Measurements from ENCODE around the gene SETD7.

DNA sequence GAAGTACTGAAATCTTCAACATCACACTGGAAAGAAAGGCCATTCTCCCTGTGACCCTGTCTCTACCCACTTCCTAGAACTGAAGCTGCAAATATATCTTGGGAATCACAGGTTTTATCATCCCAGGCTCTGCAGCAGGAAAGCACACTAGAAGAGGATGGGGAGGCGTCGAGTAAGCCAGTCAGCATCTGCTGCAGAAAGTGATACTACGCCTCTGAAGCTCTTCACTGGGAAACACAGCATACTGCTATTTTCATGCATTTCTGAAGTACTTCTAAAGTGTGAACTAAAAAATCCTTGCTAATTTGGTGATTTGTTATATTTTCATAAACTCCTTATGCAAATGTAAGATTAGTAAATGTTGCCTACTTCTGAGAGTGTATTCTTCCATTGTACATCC, 73.0 kb downstream of the SETD7 start:
- no peak for TF ChIP-seq MYC (IDR thresholded peaks at IDR 0.05; ENCODE audit: low read depth, low read length)
- no peak for TF ChIP-seq POLR2AphosphoS5 (IDR thresholded peaks at IDR 0.05; ENCODE audit: insufficient read depth, low read depth, low read length)
- TF ChIP-seq, protein P1, sequence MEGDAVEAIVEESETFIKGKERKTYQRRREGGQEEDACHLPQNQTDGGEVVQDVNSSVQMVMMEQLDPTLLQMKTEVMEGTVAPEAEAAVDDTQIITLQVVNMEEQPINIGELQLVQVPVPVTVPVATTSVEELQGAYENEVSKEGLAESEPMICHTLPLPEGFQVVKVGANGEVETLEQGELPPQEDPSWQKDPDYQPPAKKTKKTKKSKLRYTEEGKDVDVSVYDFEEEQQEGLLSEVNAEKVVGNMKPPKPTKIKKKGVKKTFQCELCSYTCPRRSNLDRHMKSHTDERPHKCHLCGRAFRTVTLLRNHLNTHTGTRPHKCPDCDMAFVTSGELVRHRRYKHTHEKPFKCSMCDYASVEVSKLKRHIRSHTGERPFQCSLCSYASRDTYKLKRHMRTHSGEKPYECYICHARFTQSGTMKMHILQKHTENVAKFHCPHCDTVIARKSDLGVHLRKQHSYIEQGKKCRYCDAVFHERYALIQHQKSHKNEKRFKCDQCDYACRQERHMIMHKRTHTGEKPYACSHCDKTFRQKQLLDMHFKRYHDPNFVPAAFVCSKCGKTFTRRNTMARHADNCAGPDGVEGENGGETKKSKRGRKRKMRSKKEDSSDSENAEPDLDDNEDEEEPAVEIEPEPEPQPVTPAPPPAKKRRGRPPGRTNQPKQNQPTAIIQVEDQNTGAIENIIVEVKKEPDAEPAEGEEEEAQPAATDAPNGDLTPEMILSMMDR (IDR thresholded peaks at IDR 0.05; ENCODE audit: extremely low read depth in 1 of 2, insufficient read depth in 1 of 2, low read depth in 1 of 2, low read length in 2 of 2), result no peak
- TF ChIP-seq FOS (IDR thresholded peaks at IDR 0.05; ENCODE audit: borderline replicate concordance, insufficient read depth, low read length), result no peak
- no peak for TF ChIP-seq POLR2A (IDR thresholded peaks at IDR 0.05; ENCODE audit: low read depth, low read length)
- TF ChIP-seq EZH2 (IDR thresholded peaks at IDR 0.05; ENCODE audit: borderline replicate concordance, low read depth, low read length, severe bottlenecking), result no peak
- TF ChIP-seq GATA2 (IDR thresholded peaks at IDR 0.05; ENCODE audit: insufficient read depth, insufficient read length, low read depth, low read length), result no peak

Data from endothelial cell of umbilical vein (primary cell).